SKM-1 (cell line): ENCODE measurements around the gene CEACAM3.
A peak's percentile ranks its signal among the peaks of the same experiment; 100 is the strongest.

Source experiments
- DNase-seq: peaks from one replicate; lab custom pipeline; 2025; ENCODE audit not compliant: unreplicated experiment; lab: John Stamatoyannopoulos, UW

The CEACAM3 gene

GRCh38 chr19:41792513-41793413 is 3.6 kb upstream of the CEACAM3 start:
- DNase-seq = no peak

- DNase-seq = no peak
Observed at GRCh38 chr19:41793414-41793727, 3.0 kb upstream of the CEACAM3 start.

- no peak for DNase-seq
Observed at GRCh38 chr19:41795031-41795461, 1.3 kb upstream of the CEACAM3 start.

- DNase-seq = no peak
Observed at GRCh38 chr19:41796901-41797300, 514 bp downstream of the CEACAM3 start.

GRCh38 chr19:41799444-41800000 is 3.1 kb downstream of the CEACAM3 start:
- DNase-seq = no peak

GRCh38 chr19:41801031-41801430 is 4.6 kb downstream of the CEACAM3 start:
- DNase-seq = no peak

GRCh38 chr19:41801792-41802211 is 5.4 kb downstream of the CEACAM3 start:
- peak; percentile 31 for DNase-seq

GRCh38 chr19:41802770-41803169 is 6.4 kb downstream of the CEACAM3 start:
- DNase-seq = no peak

- no peak for DNase-seq
Observed at GRCh38 chr19:41804336-41804735, 7.9 kb downstream of the CEACAM3 start.

GRCh38 chr19:41807176-41807575 is 10.8 kb downstream of the CEACAM3 start:
- no peak for DNase-seq

- DNase-seq = peak; percentile 34
Observed at GRCh38 chr19:41808663-41809566, 12.5 kb downstream of the CEACAM3 start.

GRCh38 chr19:41810301-41810700 is 13.9 kb downstream of the CEACAM3 start:
- no peak for DNase-seq

- peak; percentile 31 for DNase-seq
Observed at GRCh38 chr19:41811036-41811435, 14.6 kb downstream of the CEACAM3 start.

GRCh38 chr19:41811981-41812380 is 15.6 kb downstream of the CEACAM3 start:
- no peak for DNase-seq

GRCh38 chr19:41813911-41814310 is 17.5 kb downstream of the CEACAM3 start:
- DNase-seq = no peak

GRCh38 chr19:41815301-41815700 is 18.9 kb downstream of the CEACAM3 start:
- DNase-seq = no peak

GRCh38 chr19:41816761-41817160 is 20.4 kb downstream of the CEACAM3 start:
- DNase-seq = no peak

GRCh38 chr19:41821003-41821735 is 24.8 kb downstream of the CEACAM3 start:
- no peak for DNase-seq

GRCh38 chr19:41837981-41838708 is 41.8 kb downstream of the CEACAM3 start:
- DNase-seq = no peak

- no peak for DNase-seq
Observed at GRCh38 chr19:41839211-41839610, 42.8 kb downstream of the CEACAM3 start.
